ENCODE measurements around the gene CDC37. TPM values are rescaled to one million over a fixed set of nuclear protein-coding genes. Genes with fewer than 3 reads are reported as not detected.
A peak's percentile ranks its signal among the peaks of the same experiment; 100 is the strongest.

The CDC37 gene
- total RNA-seq, 2 donors from 2014 or later = 128 to 286 TPM

GRCh38 chr19:10418485-10419199, 15.3 kb upstream of the CDC37 start:
- Histone ChIP-seq H3K27me3 (peaks cover 58% of the 10 kb centered on the region), H3K27ac (no peak overlapping the region), H3K9ac (ENCODE audit: low read depth in 2 of 2, low read length in 2 of 2) (no peak overlapping the region), H3K4me1 (peaks cover 7% of the 10 kb centered on the region), H3K36me3 (no peaks in the 10 kb centered on the region), H3K4me3 (no peak overlapping the region), H3K9me3 (no peaks in the 10 kb centered on the region)
- intact Hi-C loops (cut with DNase I) = no loop called here
- TF ChIP-seq CTCF (IDR thresholded peaks at IDR 0.05) = no peak
- no peak for DNase-seq

GRCh38 chr19:10418235-10418484, 14.8 kb upstream of the CDC37 start:
- peaks cover 58% of the 10 kb centered on the region for H3K27me3 ChIP-seq
- no peak for TF ChIP-seq CTCF (IDR thresholded peaks at IDR 0.05)
- H3K4me3 ChIP-seq = no peak overlapping the region
- H3K36me3 ChIP-seq = no peaks in the 10 kb centered on the region
- no peak overlapping the region for H3K27ac ChIP-seq
- no peak overlapping the region for H3K9ac ChIP-seq (ENCODE audit: low read depth in 2 of 2, low read length in 2 of 2)
- H3K4me1 ChIP-seq = peaks cover 7% of the 10 kb centered on the region
- intact Hi-C loops (cut with DNase I) = no loop called here
- no peak for DNase-seq
- H3K9me3 ChIP-seq = no peaks in the 10 kb centered on the region

- Histone ChIP-seq H3K4me3 (no peak overlapping the region), H3K9ac (ENCODE audit: low read depth in 2 of 2, low read length in 2 of 2) (peak overlapping the region in 1 of 2 donors; percentile 24), H3K4me1 (peaks cover 7% of the 10 kb centered on the region), H3K36me3 (no peaks in the 10 kb centered on the region), H3K9me3 (no peaks in the 10 kb centered on the region), H3K27me3 (peaks cover 54% of the 10 kb centered on the region), H3K27ac (no peak overlapping the region)
- DNase-seq = no peak
- no peak for TF ChIP-seq CTCF (IDR thresholded peaks at IDR 0.05)
- intact Hi-C loops (cut with DNase I) = no loop called here
These were observed 14.3 kb upstream of the CDC37 start for GRCh38 chr19:10417541-10418234.

GRCh38 chr19:10416380-10417257, 13.3 kb upstream of the CDC37 start:
- H3K27ac ChIP-seq = no peak overlapping the region
- no peaks in the 10 kb centered on the region for H3K36me3 ChIP-seq
- H3K4me1 ChIP-seq = peaks cover 7% of the 10 kb centered on the region
- H3K9me3 ChIP-seq = no peaks in the 10 kb centered on the region
- H3K9ac ChIP-seq (ENCODE audit: low read depth in 2 of 2, low read length in 2 of 2) = peak overlapping the region in 1 of 2 donors; percentile 51
- peak overlapping the region; percentile 35 for H3K4me3 ChIP-seq
- intact Hi-C loops (cut with DNase I) = no loop called here
- peak; percentile 93 for TF ChIP-seq CTCF (IDR thresholded peaks at IDR 0.05)
- peak; percentile 84 for DNase-seq
- peaks cover 44% of the 10 kb centered on the region for H3K27me3 ChIP-seq

GRCh38 chr19:10416083-10416379, 12.7 kb upstream of the CDC37 start:
- no peaks in the 10 kb centered on the region for H3K9me3 ChIP-seq
- no peaks in the 10 kb centered on the region for H3K36me3 ChIP-seq
- H3K4me3 ChIP-seq = peak overlapping the region; percentile 35
- peaks cover 39% of the 10 kb centered on the region for H3K27me3 ChIP-seq
- intact Hi-C loops (cut with DNase I) = no loop called here
- peak overlapping the region in 1 of 2 donors; percentile 51 for H3K9ac ChIP-seq (ENCODE audit: low read depth in 2 of 2, low read length in 2 of 2)
- no peak for DNase-seq
- no peak overlapping the region for H3K27ac ChIP-seq
- peaks cover 7% of the 10 kb centered on the region for H3K4me1 ChIP-seq
- no peak for TF ChIP-seq CTCF (IDR thresholded peaks at IDR 0.05)
